Right renal cortex interstitium (tissue), 3 donors: ENCODE measurements around the gene EFNA5. TPM values are rescaled to one million over a fixed set of nuclear protein-coding genes. Genes with fewer than 3 reads are reported as not detected.

Experiments
- DNase-seq, 3 donors: peaks; one replicate each; pipeline ENCODE4 v3.0.0-alpha.2; 2013; ENCODE audit warnings: low read depth in 3 of 3, low spot score in 2 of 3
- polyA plus RNA-seq, 3 donors: library from polyadenylated mRNA; unstranded; fragments of 120-200 nt; gene quantifications; one replicate each; pipeline ENCODE4 v1.2.1, GENCODE V29; 2013; ENCODE audit not compliant: insufficient read length in 3 of 3

EFNA5 gene
- polyA plus RNA-seq, 3 donors, result 24.5 to 27.5 (median 25.3) TPM

GRCh38 chr5:107652408-107652807 lies 18.3 kb downstream of the EFNA5 start:
- no peak for DNase-seq

- no peak for DNase-seq
These were observed 19.4 kb downstream of the EFNA5 start for GRCh38 chr5:107651325-107651724.

- no peak for DNase-seq
These were observed 24.3 kb downstream of the EFNA5 start for GRCh38 chr5:107646418-107646817.

GRCh38 chr5:107640568-107640967 lies 30.2 kb downstream of the EFNA5 start:
- DNase-seq, result no peak

GRCh38 chr5:107639990-107640389 lies 30.7 kb downstream of the EFNA5 start:
- DNase-seq, result no peak

- no peak for DNase-seq
These were observed 34.2 kb downstream of the EFNA5 start for GRCh38 chr5:107636555-107636954.

- DNase-seq, result no peak
These were observed 34.7 kb downstream of the EFNA5 start for GRCh38 chr5:107636068-107636467.

GRCh38 chr5:107634981-107635848 lies 35.5 kb downstream of the EFNA5 start:
- DNase-seq, result no peak

- no peak for DNase-seq
These were observed 37.4 kb downstream of the EFNA5 start for GRCh38 chr5:107633171-107633901.

- DNase-seq, result no peak
These were observed 38.9 kb downstream of the EFNA5 start for GRCh38 chr5:107631805-107632362.

- no peak for DNase-seq
These were observed 40.6 kb downstream of the EFNA5 start for GRCh38 chr5:107630184-107630583.

- DNase-seq, result no peak
These were observed 46.5 kb downstream of the EFNA5 start for GRCh38 chr5:107624235-107624634.

GRCh38 chr5:107621089-107621488 lies 49.6 kb downstream of the EFNA5 start:
- DNase-seq, result no peak

- no peak for DNase-seq
These were observed 51.0 kb downstream of the EFNA5 start for GRCh38 chr5:107619781-107620180.

GRCh38 chr5:107618242-107618641 lies 52.5 kb downstream of the EFNA5 start:
- DNase-seq, result no peak

GRCh38 chr5:107617052-107617451 lies 53.7 kb downstream of the EFNA5 start:
- no peak for DNase-seq

- no peak for DNase-seq
These were observed 54.5 kb downstream of the EFNA5 start for GRCh38 chr5:107616213-107616612.

- no peak for DNase-seq
These were observed 55.4 kb downstream of the EFNA5 start for GRCh38 chr5:107615299-107615817.

- no peak for DNase-seq
These were observed 58.2 kb downstream of the EFNA5 start for GRCh38 chr5:107612541-107612940.

- no peak for DNase-seq
These were observed 59.9 kb downstream of the EFNA5 start for GRCh38 chr5:107610798-107611197.

GRCh38 chr5:107607671-107608345 lies 62.9 kb downstream of the EFNA5 start:
- DNase-seq, result no peak
